ENCODE results near the gene PTPRE.

The PTPRE gene

DNA sequence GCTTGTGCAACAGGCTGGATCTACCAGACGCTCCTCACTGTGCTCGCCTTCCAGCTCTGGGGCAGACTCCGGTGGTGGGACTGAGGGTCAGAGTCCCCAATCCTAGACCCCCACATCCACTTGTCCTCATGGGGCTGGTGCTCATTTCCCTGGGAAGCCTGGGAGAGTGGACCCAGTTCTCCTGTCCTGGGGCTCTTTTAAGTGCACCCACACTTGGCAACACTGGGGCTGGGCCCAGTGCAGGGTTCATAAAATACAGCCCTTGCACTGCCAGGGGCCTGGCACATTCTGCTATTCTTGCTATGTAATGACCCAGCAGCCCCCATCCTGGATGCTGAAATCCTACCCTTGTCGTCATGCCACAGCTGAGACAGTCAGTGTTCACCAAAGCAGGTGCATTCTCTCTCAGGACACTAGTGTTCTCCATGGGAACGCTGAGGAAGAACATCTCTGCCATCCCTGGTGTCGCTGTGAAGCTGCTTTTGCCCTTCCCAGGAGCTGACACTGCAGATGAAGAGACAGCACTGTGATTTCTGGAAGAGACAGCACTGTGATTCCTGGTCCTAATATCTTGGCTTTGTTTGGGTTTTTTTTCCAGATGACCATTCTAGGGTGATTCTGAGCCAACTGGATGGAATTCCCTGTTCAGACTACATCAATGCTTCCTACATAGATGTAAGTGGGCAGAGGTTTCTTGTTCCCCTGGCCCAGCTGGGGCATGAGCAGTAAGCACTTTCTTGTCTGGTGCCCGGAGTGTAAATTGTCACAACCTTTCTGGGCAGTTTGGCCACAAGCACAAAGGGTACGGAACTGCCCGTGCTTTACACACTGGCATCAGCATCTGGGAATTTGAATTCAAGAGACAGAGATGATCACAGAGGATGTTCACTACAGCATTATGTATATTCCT lies 153.7 kb downstream of the PTPRE start:
- no peak for DNase-seq (ENCODE audit: low spot score)

GRCh38 chr10:128061306-128062300 lies 154.7 kb downstream of the PTPRE start:
- no peak for DNase-seq (ENCODE audit: low spot score)

DNA sequence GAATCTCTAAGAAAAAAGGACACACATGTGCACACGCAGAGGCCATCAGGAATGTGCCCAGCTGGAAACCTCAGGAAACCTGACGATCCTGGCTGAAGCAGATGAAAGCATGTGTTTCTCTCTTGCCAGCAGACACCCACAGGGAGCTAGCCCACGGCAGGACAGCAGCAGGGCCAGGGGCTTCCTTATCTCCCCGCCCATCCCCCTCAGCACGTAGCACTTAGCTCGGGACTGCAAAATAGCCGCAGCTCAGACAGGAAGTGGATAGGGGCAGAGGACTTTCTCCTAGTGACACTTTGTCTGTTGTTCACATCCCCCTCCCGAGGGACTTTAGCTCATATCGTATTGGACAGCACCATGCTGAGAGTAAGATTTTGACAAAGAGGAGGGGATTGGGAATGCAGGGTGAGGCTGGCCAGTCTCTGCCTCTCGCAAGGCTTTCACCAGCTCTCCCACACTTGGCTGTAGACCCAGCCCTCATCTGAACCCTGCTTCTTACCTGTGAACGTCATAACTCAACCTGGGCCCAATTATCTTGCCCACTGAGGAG lies 155.5 kb downstream of the PTPRE start:
- DNase-seq (ENCODE audit: low spot score), result no peak

DNA sequence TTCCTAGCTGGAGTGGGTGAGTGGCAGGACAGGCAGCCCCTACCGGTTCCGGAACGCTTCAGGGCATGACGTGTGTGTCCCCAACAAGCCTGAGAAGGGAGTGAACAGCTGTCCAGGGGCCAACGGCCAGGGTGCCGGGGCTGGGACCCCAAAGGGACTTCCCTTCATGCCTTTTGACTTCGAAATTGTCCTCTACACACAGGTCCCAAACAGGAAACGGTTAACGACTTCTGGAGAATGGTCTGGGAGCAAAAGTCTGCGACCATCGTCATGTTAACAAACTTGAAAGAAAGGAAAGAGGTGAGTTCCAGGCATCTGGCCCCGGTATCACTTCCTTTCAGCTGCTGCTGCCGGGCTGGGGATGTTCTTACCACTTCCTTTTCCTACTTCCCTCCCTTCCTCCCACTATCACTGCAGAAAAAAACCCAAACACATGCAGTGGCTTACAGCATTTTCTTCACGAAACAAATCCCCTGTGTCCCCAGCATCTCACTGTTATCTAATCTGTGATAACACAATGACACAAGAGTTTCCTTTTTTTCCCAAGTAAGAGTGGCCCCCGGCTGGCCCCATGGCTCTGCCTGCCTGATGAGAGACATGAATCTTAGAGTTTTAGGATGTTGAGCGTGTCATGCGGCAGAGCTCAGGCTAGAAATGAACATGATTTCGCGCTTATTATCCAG lies 156.1 kb downstream of the PTPRE start:
- DNase-seq (ENCODE audit: low spot score), result peak; percentile 47

- peak; percentile 22 for DNase-seq (ENCODE audit: low spot score)
Observed at GRCh38 chr10:128063736-128064107, 156.8 kb downstream of the PTPRE start.

GRCh38 chr10:128064108-128064969 lies 157.4 kb downstream of the PTPRE start:
- no peak for DNase-seq (ENCODE audit: low spot score)

DNA sequence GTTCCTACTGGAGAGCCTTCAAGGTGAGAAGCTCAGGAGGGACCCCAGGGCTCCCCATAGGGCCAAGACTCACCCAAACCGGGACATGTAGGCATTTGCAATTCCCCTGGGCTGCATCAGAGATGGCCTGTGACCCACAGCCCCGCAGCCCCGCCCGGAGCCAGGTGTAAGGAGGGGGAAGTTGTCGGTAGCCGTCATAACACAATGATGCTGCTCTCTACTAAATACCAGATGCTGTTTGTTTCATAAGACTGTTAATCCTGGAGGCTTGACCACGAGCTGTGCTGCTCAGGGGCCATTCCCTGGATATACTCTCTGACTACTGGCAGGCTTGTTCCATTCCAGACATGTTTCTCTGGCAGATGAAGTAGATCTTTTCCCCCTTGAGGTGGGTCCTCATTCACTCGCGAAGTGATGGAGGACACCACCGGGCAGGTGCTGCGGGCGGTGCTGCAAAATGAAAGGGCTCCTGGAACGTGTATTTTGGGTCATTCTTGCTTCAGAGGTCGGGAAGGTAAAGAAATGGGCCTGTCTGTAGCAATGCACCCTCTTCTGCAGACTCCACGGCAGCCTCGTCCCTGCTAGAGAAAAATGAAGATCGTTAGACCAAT lies 158.2 kb downstream of the PTPRE start:
- DNase-seq (ENCODE audit: low spot score), result peak; percentile 67

DNA sequence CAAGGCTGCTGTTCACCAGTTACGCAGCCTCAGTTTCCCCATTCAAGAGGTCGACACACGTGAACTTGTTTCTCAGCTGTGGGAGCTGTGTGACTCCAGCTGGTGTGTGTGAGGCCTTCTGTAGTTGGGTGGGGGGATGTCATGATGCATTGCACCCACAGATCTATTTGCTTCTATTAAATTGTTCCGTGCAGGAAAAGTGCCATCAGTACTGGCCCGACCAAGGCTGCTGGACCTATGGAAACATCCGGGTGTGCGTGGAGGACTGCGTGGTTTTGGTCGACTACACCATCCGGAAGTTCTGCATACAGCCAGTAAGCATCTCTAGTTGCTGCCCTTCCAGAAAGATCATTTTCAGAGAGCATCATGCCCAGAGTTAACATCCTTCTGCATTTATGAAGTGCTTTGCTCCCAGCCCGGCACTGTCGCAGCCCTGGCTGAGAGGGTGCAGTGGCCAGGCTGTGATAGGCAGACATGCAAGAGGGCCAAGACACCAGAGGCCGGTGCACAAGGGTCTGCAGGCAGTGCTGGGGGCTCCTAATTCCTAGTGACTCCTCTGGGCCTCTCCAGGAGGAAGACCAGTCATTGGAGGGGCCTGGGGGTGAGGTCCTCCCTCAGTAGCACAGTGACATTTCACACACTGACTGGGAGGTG lies 159.1 kb downstream of the PTPRE start:
- no peak for DNase-seq (ENCODE audit: low spot score)

DNA sequence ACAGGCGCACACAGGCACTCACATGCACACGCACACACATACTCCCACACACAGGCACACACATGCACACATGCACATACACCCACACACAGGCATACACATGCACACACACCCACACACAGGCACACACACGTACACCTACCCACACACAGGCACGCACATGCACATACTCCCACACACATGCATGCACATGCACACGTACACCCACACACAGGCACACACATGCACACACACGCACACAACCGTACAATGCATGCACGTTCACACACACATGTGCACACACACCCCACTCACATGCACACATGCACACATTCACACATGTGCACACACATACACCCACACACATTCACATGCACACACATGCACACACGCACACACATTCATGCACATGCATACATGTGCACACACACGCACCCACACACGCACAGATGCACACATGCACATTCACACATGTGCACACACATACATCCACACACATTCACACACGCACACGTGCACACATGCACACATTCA lies 160.0 kb downstream of the PTPRE start:
- no peak for DNase-seq (ENCODE audit: low spot score)

DNA sequence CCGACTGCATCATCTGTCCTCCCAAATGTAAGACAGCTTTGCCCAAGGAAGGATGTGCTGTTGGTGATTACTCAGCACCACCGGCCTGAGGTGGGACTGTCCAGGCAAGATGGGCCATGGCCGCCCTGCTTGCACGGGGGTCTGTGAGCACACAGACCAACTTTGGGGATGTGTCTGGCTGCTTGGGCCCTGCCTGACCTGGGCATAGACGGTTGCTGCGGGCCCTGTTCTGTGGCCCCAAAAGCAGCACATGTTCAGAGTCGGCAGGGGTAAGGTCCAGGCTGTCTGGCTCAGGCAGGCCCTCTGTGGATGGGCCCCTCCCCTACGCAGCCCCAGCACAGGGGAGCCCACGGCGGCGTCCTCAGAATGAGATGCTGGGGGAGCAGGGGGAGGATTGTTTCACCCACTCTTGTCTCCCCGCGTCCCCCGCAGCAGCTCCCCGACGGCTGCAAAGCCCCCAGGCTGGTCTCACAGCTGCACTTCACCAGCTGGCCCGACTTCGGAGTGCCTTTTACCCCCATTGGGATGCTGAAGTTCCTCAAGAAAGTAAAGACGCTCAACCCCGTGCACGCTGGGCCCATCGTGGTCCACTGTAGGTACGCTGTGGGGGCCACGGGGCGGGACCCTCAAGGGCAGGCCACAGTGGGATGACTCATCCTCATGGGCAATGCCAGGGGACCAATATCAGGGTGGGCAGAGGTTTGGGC lies 160.9 kb downstream of the PTPRE start:
- DNase-seq (ENCODE audit: low spot score), result no peak

- no peak for DNase-seq (ENCODE audit: low spot score)
Observed at GRCh38 chr10:128068398-128069285, 161.7 kb downstream of the PTPRE start.

DNA sequence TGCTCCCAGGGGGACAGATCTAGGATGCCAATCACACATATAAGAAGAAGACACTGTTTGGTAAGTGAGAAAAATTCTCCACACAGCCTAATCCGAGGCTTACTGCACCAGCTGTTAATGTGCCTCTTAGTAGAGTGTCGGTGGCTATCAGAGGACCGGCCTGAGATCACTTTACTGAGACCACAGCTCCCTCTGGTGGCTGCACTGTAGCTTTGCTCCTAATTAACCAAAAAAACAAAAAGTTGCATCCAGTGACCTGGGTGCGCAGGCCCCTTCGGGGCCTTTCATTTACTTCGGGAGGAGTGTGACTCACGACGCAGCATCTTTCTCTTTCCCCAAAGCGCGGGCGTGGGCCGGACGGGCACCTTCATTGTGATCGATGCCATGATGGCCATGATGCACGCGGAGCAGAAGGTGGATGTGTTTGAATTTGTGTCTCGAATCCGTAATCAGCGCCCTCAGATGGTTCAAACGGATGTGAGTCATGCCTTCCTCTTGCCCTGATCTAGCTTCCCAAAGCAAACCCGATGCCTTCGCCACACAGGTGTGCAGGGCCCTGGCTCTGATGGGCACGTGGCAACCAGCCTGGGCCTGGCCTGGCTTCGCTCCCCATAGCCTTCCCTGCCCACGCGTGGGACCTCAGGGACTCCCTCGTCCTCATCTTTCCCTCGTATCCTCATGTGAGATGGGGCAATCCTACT lies 162.6 kb downstream of the PTPRE start:
- DNase-seq (ENCODE audit: low spot score), result peak; percentile 73

- DNase-seq (ENCODE audit: low spot score), result no peak
Observed at GRCh38 chr10:128070161-128070560, 163.3 kb downstream of the PTPRE start.

DNA sequence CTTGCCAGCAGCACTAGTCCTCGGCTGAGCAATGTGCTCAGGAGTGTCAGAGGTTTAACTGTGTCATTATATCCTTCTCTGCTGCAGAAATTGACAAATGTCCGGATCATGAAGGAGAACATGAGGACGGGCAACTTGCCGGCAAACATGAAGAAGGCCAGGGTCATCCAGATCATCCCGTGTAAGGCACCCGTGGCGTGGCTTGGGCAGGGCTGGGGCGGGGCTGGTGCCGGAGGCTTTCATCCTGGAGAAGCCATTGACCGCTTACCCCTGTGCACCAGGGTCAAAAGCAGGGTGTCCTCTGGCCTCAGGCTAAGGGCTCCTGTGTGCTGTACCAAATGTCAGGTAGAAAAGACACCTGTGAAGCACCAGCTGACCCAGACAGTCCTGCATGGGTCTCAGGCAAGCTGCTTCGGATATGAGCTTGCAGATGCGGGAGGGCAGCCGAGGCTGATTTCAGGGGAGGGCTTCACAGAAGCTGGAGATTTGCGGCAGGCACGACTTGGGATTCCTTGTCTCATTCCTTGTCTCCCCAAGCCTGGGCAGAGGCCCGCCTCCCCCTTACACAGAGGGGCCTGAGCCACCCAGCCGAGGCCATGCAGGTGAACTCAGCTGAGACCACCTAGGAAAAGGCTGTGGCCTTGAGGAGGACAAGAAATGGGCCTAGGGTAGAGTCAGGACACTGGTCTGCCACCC lies 164.0 kb downstream of the PTPRE start:
- DNase-seq (ENCODE audit: low spot score), result no peak

GRCh38 chr10:128071417-128071782 lies 164.5 kb downstream of the PTPRE start:
- no peak for DNase-seq (ENCODE audit: low spot score)

- no peak for DNase-seq (ENCODE audit: low spot score)
Observed at GRCh38 chr10:128072046-128072445, 165.1 kb downstream of the PTPRE start.

Data from germinal center (tissue), 1 donor.